Measurements from ENCODE around the gene HDDC3.

GRCh38 chr15:90915216-90915807, 17.0 kb downstream of the HDDC3 start:
- TF ChIP-seq FOXA1 (IDR thresholded peaks at IDR 0.05) (no peak), ZNF384 (IDR thresholded peaks at IDR 0.05) (no peak), BHLHE40 (IDR thresholded peaks at IDR 0.05; ENCODE audit: borderline replicate concordance) (no peak), SP1 (IDR thresholded peaks at IDR 0.05) (no peak), SUZ12 (IDR thresholded peaks at IDR 0.05) (no peak), FOXK2 (IDR thresholded peaks at IDR 0.05) (no peak), NFRKB (IDR thresholded peaks at IDR 0.05) (no peak), CTBP1 (IDR thresholded peaks at IDR 0.05; ENCODE audit: borderline replicate concordance) (no peak)

All from HEK293T (cell line).